Natural killer cell (primary cell): Measurements from ENCODE around the gene COX6A2. TPM values are rescaled to one million over a fixed set of nuclear protein-coding genes. Genes with fewer than 3 reads are reported as not detected.

ENCODE experiments used
- ATAC-seq, 3 donors: fragments of 150-1000 bp in 2 of 3; fragments of 200-7000 bp in 1 of 3; cut with Tn5 transposase; 1 replicate in 1 of 3; 2 replicates in 2 of 3; pipeline ENCODE4 v1.10.0; 2021; ENCODE audit warnings: mild to moderate bottlenecking in 2 of 3, moderate library complexity in 2 of 3
- DNase-seq, 2 donors: peaks; one replicate each; pipeline versions ENCODE4 v3.0.0 to v3.0.0-alpha.2; 2013 to 2021; ENCODE audit warnings: mixed read lengths in 1 of 2
- H3K27ac ChIP-seq: one replicate; pipeline ENCODE4 v1.5.1; 2013; ENCODE audit warnings: mild to moderate bottlenecking, low read length
- H3K27me3 ChIP-seq: one replicate; pipeline ENCODE4 v1.6.1; 2013; ENCODE audit warnings: low read length; ENCODE audit not compliant: control insufficient read depth, insufficient read depth
- H3K36me3 ChIP-seq: one replicate; pipeline ENCODE4 v1.6.1; 2013; ENCODE audit warnings: low read length; ENCODE audit not compliant: control insufficient read depth, insufficient read depth
- H3K4me1 ChIP-seq: one replicate; pipeline ENCODE4 v1.6.1; 2013; ENCODE audit warnings: low read length; ENCODE audit not compliant: control insufficient read depth, insufficient read depth
- H3K4me3 ChIP-seq: one replicate; pipeline ENCODE4 v1.5.1; 2013; ENCODE audit warnings: low read length
- H3K9me3 ChIP-seq: one replicate; pipeline ENCODE4 v1.6.1; 2013; ENCODE audit warnings: low read length; ENCODE audit not compliant: control insufficient read depth, insufficient read depth
- H3K27ac Mint-ChIP-seq, 2 donors: one replicate each; pipeline ENCODE4 v1.8.0; 2022; ENCODE audit warnings: mild to moderate bottlenecking in 2 of 2, mixed read lengths in 2 of 2, moderate library complexity in 1 of 2
- H3K27me3 Mint-ChIP-seq, 2 donors: one replicate each; pipeline ENCODE4 v1.8.0; 2022; ENCODE audit warnings: low read depth in 2 of 2, mixed read lengths in 2 of 2
- H3K36me3 Mint-ChIP-seq: one replicate; pipeline ENCODE4 v1.8.0; 2022; ENCODE audit warnings: mixed read lengths
- H3K4me1 Mint-ChIP-seq, 2 donors: one replicate each; pipeline ENCODE4 v1.8.0; 2022; ENCODE audit warnings: mixed read lengths in 2 of 2
- H3K4me3 Mint-ChIP-seq: one replicate; pipeline ENCODE4 v1.8.0; 2022; ENCODE audit warnings: mild to moderate bottlenecking, moderate library complexity, mixed read lengths
- H3K9me3 Mint-ChIP-seq, 2 donors: one replicate each; pipeline ENCODE4 v1.8.0; 2022; ENCODE audit warnings: mixed read lengths in 2 of 2
- WGBS: methylation state at CpG from one replicate; pipeline ENCODE4 v1.1.7; 2013; ENCODE audit warnings: missing lambda C conversion rate; ENCODE audit not compliant: insufficient coverage; 5-methylcytosine and 5-hydroxymethylcytosine counted together
- intact Hi-C: fragments of 100-400 bp; cut with micrococcal nuclease; formaldehyde crosslinking; loops from one replicate; pipeline ENCODE4 v1.14.2; 2022
- total RNA-seq, 4 donors: library from RNA; stranded (reverse); fragments of 120-200 nt in 1 of 4; gene quantifications; one replicate each; pipeline versions ENCODE4 v1.2.3 to v1.2.4, GENCODE V29; 2013 to 2022
- TF ChIP-seq, protein P1 (sequence below): fragments of 200-600 bp; IDR thresholded peaks from one replicate; pipeline ENCODE4 v1.8.0; 2022; ENCODE audit warnings: antibody characterized with exemption

COX6A2 gene
- total RNA-seq, 3 donors from 2014 or later (not counting 1 experiment from before 2014, with no cell fraction given), result not detected

DNA sequence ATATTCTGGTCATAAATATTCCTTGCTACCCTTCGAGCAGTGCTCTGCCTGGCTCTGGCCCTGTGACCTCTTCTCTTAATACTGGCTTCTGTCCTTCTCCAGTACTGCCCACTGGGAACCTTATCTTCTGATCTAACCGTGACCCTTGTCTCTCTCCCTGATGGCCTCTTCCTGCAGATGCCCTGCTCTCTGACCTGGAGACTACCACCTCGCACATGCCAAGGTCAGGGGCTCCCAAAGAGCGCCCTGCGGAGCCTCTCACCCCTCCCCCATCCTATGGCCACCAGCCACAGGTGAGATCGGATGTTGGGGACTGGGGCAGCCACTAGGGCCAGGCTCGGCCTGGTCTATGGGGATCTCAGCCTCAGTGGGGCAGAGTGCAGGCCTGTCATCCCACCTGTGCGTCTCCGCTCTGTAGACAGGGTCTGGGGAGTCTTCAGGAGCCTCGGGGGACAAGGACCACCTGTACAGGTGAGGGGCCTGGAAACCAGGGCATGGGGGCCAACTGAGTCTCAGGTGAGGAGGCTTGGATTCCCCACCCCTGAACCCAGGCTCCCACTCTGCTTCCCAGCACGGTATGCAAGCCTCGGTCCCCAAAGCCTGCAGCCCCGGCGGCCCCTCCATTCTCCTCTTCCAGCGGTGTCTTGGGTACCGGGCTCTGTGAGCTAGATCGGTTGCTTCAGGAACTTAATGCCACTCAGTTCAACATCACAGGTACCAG is 45.3 kb upstream of the COX6A2 start:
- Mint-ChIP-seq H3K4me3 (no peak overlapping the region), H3K27ac (no peak overlapping the region), H3K9me3 (no peaks in the 10 kb centered on the region), H3K4me1 (peaks cover 5 to 30% of the 10 kb centered on the region in 2 donors), H3K36me3 (no peaks in the 10 kb centered on the region), H3K27me3 (peaks cover 0 to 23% of the 10 kb centered on the region in 2 donors)
- Histone ChIP-seq H3K36me3 (no peaks in the 10 kb centered on the region), H3K27me3 (peaks cover 12% of the 10 kb centered on the region), H3K9me3 (no peaks in the 10 kb centered on the region), H3K4me3 (no peak overlapping the region), H3K27ac (no peak overlapping the region), H3K4me1 (peaks cover 37% of the 10 kb centered on the region)
- TF ChIP-seq, protein P1, sequence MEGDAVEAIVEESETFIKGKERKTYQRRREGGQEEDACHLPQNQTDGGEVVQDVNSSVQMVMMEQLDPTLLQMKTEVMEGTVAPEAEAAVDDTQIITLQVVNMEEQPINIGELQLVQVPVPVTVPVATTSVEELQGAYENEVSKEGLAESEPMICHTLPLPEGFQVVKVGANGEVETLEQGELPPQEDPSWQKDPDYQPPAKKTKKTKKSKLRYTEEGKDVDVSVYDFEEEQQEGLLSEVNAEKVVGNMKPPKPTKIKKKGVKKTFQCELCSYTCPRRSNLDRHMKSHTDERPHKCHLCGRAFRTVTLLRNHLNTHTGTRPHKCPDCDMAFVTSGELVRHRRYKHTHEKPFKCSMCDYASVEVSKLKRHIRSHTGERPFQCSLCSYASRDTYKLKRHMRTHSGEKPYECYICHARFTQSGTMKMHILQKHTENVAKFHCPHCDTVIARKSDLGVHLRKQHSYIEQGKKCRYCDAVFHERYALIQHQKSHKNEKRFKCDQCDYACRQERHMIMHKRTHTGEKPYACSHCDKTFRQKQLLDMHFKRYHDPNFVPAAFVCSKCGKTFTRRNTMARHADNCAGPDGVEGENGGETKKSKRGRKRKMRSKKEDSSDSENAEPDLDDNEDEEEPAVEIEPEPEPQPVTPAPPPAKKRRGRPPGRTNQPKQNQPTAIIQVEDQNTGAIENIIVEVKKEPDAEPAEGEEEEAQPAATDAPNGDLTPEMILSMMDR, result no peak
- intact Hi-C loops, result no loop called here
- no peak for ATAC-seq
- WGBS, result 94% methylated on average over 15 of the region's 17 CpGs
- DNase-seq, result no peak

DNA sequence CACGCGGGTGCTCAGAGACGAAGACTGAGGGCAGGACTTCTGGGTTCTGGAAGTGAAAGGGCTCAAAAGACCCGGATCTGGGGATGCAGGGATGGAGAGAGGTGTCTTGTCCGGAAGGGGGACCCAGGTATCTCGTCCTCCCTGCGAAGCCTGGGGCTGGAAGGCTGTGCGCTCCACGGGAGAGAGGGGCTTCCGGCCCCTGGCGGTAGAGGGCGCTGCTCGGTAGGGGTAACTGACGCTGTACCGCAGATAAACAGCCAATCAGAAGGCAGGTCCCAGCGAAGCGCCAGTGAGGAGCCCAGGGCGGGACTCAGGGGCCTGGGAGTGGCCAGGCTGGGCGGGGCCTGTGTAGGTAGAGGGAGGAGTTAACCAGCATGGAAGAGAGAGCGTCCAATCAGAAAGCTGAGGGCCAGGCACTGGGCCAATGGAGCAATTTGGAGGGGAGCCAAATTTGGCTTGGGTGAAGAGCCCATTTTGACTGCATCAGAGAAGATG is 44.6 kb upstream of the COX6A2 start:
- Histone ChIP-seq H3K27me3 (peaks cover 12% of the 10 kb centered on the region), H3K36me3 (no peaks in the 10 kb centered on the region), H3K4me1 (peaks cover 35% of the 10 kb centered on the region), H3K4me3 (no peak overlapping the region), H3K9me3 (no peaks in the 10 kb centered on the region), H3K27ac (no peak overlapping the region)
- intact Hi-C loops, result no loop called here
- peaks cover 0 to 23% of the 10 kb centered on the region in 2 donors for H3K27me3 Mint-ChIP-seq
- peak in 1 of 2 donors; percentile 51 for DNase-seq
- WGBS, result 67% methylated on average over 20 of the region's 20 CpGs
- peak in 2 of 3 donors; percentile 32 to 58 for ATAC-seq
- H3K4me1 Mint-ChIP-seq, result peaks cover 2 to 27% of the 10 kb centered on the region in 2 donors
- peak overlapping the region; percentile 77 for H3K4me3 Mint-ChIP-seq
- no peaks in the 10 kb centered on the region for H3K9me3 Mint-ChIP-seq
- TF ChIP-seq, protein P1, result no peak
- no peaks in the 10 kb centered on the region for H3K36me3 Mint-ChIP-seq
- peak overlapping the region in 1 of 2 donors; percentile 42 for H3K27ac Mint-ChIP-seq

DNA sequence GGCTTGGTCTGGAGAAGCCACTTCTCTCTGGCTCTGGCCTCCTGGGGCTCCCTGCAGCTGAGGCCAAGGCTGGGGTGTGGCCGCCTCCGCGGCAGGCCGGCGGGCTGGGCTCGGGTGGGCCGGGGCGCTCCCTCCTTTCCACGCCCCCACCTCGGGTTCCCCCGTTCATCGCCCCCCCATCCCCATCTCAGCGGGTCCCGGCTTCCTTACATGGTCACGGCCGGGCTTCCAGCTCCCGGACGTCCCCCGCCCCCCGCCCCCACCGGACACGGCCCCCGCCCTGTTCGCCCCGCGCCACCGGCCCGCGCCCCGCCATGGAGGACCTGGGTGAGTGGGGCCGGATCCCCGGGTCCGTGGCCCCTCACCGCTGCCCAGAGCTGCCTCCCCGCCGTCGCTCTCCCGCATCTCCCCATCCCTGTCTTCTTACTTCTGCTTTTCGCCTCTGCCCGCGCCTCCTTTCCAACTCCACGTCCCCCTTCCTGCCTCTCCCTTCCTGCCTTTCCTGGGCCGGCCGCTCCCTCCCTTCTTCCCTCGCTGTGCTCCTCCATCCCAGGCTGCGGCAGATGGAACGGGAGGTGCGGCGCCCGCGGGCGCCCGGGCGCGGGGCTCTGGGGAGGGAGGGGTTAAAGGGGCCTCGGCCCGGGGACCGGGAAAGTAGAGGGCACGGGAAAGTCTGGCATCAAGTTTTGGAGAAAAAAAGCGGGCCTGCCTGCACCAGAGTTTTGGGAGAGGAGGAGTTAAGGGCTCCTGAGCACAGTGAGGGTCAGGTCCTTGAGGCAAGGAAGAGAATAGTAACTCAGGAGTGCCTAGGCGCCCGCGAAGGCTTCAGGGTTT is 43.9 kb upstream of the COX6A2 start, which contains the start of gene TGFB1I1:
Gene TGFB1I1 (plus strand): TSS at position 278 of the 834 bp plus-strand sequence. CDS start 37 bp downstream, at position 315.
- intact Hi-C loops, result no loop called here

More for the DNA sequence above, 43.9 kb upstream of the COX6A2 start, which contains the start of gene TGFB1I1:
- peaks cover 0 to 20% of the 10 kb centered on the region in 2 donors for H3K4me1 Mint-ChIP-seq
- H3K36me3 Mint-ChIP-seq, result no peaks in the 10 kb centered on the region
- Histone ChIP-seq H3K4me1 (peaks cover 28% of the 10 kb centered on the region), H3K27ac (no peak within 1 kb of the TSS), H3K27me3 (peaks cover 12% of the 10 kb centered on the region), H3K36me3 (no peaks in the 10 kb centered on the region), H3K9me3 (no peaks in the 10 kb centered on the region), H3K4me3 (peak within 1 kb of the TSS; percentile 9)
- H3K4me3 Mint-ChIP-seq, result peak within 1 kb of the TSS; percentile 77
- 4% methylated on average over 54 of the region's 63 CpGs for WGBS
- TF ChIP-seq, protein P1, result no peak
- peaks cover 0 to 23% of the 10 kb centered on the region in 2 donors for H3K27me3 Mint-ChIP-seq
- no peak for ATAC-seq
- peak within 1 kb of the TSS in 1 of 2 donors; percentile 42 for H3K27ac Mint-ChIP-seq
- H3K9me3 Mint-ChIP-seq, result no peaks in the 10 kb centered on the region
- no peak for DNase-seq
